ENCODE measurements around the gene PELI3.

GRCh38 chr11:66477263-66478201, 10.8 kb downstream of the PELI3 start:
- no peak for TF ChIP-seq CTCF (IDR thresholded peaks at IDR 0.05)
- TF ChIP-seq POLR2A (IDR thresholded peaks at IDR 0.05), result no peak
